ENCODE data around the gene DUSP1.
"Not testable (repeated sequence)": the region's sequence is repeated elsewhere in the genome, so short reads cannot be mapped to it uniquely, and the experiment has no call there.

DUSP1 gene

GRCh38 chr5:172770675-172771438 is at the start of gene DUSP1:
TSS of gene DUSP1 (minus strand) at chr5:172771195. CDS start at chr5:172770952, 243 bp downstream.
- peak; percentile 97 to 100 (median 99) for DNase-seq
- intact Hi-C loops (cut with DNase I), result loop anchor here (2.0 to 10.0 kb wide), 4 partner anchors 54 to 161 kb away; partner anchors contain the start of gene ERGIC1

- DNase-seq, result peak; percentile 31 to 90 (median 64)
- intact Hi-C loops (cut with DNase I), result no loop called here
Observed at GRCh38 chr5:172820046-172820767, 49.2 kb upstream of the DUSP1 start.

GRCh38 chr5:172819569-172819968 is 48.6 kb upstream of the DUSP1 start:
- DNase-seq, result no peak
- intact Hi-C loops (cut with DNase I), result no loop called here

- no peak for DNase-seq
- intact Hi-C loops (cut with DNase I), result no loop called here
Observed at GRCh38 chr5:172818081-172818480, 47.1 kb upstream of the DUSP1 start.

- intact Hi-C loops (cut with DNase I), result no loop called here
- no peak for DNase-seq
Observed at GRCh38 chr5:172817664-172818063, 46.7 kb upstream of the DUSP1 start.

GRCh38 chr5:172816925-172817562 is 46.0 kb upstream of the DUSP1 start:
- DNase-seq, result peak in 38 of 42 donors; percentile 32 to 92 (median 68)
- intact Hi-C loops (cut with DNase I), result no loop called here

GRCh38 chr5:172815631-172816030 is 44.6 kb upstream of the DUSP1 start:
- no peak for DNase-seq
- intact Hi-C loops (cut with DNase I), result no loop called here

- intact Hi-C loops (cut with DNase I), result not testable (repeated sequence)
Observed at GRCh38 chr5:172810996-172811395, 40.0 kb upstream of the DUSP1 start.

GRCh38 chr5:172809774-172810173 is 38.8 kb upstream of the DUSP1 start:
- no peak for DNase-seq
- intact Hi-C loops (cut with DNase I), result no loop called here

More at GRCh38 chr5:172810996-172811395, 40.0 kb upstream of the DUSP1 start:
- not testable (repeated sequence) for DNase-seq

GRCh38 chr5:172807766-172808311 is 36.8 kb upstream of the DUSP1 start:
- peak in 1 of 42 donors; percentile 17 for DNase-seq
- intact Hi-C loops (cut with DNase I), result no loop called here

GRCh38 chr5:172806897-172807672 is 36.1 kb upstream of the DUSP1 start:
- intact Hi-C loops (cut with DNase I), result no loop called here
- DNase-seq, result peak in 36 of 42 donors; percentile 22 to 76 (median 50)

- peak in 1 of 42 donors; percentile 29 for DNase-seq
- intact Hi-C loops (cut with DNase I), result no loop called here
Observed at GRCh38 chr5:172805736-172806255, 34.8 kb upstream of the DUSP1 start.

- DNase-seq, result no peak
- intact Hi-C loops (cut with DNase I), result no loop called here
Observed at GRCh38 chr5:172805018-172805683, 34.2 kb upstream of the DUSP1 start.

GRCh38 chr5:172802567-172803176 is 31.7 kb upstream of the DUSP1 start:
- no peak for DNase-seq
- intact Hi-C loops (cut with DNase I), result no loop called here

GRCh38 chr5:172802112-172802511 is 31.1 kb upstream of the DUSP1 start:
- intact Hi-C loops (cut with DNase I), result no loop called here
- DNase-seq, result no peak

GRCh38 chr5:172801179-172801671 is 30.2 kb upstream of the DUSP1 start:
- intact Hi-C loops (cut with DNase I), result no loop called here
- DNase-seq, result no peak

GRCh38 chr5:172800088-172800551 is 29.1 kb upstream of the DUSP1 start:
- intact Hi-C loops (cut with DNase I), result no loop called here
- DNase-seq, result peak in 34 of 42 donors; percentile 11 to 80 (median 42)
